Suppressor macrophage (primary cell): ENCODE data around the gene ARPC2.
A peak's percentile ranks its signal among the peaks of the same experiment; 100 is the strongest.
"Not testable (repeated sequence)": the region's sequence is repeated elsewhere in the genome, so short reads cannot be mapped to it uniquely, and the experiment has no call there.

Experiments
- DNase-seq, 4 experiments: peaks; one replicate each; pipeline ENCODE4 v3.0.0-alpha.2; 2020 to 2022
- total RNA-seq, 17 experiments: gene quantifications; one replicate each; lab custom pipeline; 2026; ENCODE audit warnings: mixed read lengths in 6 of 17, inconsistent platforms in 3 of 17; lab: John Stamatoyannopoulos, UW

Gene ARPC2
- total RNA-seq, result 580 to 879 (median 695) reads per million in 17 experiments

DNA sequence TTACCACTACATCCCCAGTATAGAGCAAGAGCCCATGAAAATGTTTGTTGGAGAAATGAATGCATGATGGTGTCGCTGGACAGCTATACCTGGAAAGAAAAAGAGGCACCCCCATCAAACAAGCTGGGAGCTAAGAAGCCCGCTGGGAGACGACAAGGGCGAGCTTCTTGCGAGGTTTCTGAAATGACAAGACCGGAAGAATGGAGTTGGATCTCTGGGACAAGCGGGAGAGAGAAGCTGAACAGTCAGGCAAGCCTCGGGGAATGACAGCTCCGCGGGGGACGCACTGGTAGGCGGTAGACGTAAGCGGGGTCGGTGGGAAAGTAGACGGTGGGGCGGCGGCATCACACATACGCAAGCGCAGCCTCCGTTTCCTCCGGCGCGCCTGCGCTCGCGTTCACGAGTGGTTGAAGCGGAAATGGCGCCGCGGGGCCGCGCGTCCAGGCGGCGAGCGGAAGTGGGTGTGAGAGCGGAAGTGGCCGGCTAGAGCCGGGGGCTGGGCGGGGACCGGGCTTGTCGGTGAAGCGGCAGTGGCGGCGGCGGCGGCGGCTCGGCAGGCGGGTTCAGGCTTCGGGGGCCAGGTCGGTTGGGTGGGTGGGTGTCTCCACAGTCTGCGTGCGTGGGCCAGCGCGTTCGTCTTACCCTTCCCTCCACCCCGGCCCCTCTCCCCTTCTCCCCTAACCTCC is at the start of gene ARPC2:
Gene ARPC2, plus strand, starts transcription at position 516 of the 686 bp plus-strand sequence. CDS start 282 bp downstream, outside the sequence.
- DNase-seq, result peak; percentile 99

DNA sequence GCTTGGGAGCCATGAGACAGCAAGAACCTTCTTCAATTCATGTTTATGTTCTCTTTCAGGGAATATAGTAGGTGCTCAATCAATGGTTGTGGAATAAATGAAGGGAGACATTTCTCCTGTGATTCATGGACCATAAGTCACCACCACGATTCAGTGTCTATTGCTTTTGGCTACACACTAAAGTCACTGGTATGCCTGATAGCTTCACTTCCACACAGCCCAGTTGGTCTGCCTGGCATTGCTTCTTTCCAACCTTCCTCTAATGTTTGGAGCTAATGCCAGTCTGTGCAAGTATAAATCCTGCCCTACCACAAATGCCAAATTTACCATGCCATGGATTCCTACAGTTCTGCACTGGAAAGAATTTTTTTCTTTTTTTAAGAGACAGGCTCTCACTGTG is 49.0 kb upstream of the ARPC2 start:
- no peak for DNase-seq

DNA sequence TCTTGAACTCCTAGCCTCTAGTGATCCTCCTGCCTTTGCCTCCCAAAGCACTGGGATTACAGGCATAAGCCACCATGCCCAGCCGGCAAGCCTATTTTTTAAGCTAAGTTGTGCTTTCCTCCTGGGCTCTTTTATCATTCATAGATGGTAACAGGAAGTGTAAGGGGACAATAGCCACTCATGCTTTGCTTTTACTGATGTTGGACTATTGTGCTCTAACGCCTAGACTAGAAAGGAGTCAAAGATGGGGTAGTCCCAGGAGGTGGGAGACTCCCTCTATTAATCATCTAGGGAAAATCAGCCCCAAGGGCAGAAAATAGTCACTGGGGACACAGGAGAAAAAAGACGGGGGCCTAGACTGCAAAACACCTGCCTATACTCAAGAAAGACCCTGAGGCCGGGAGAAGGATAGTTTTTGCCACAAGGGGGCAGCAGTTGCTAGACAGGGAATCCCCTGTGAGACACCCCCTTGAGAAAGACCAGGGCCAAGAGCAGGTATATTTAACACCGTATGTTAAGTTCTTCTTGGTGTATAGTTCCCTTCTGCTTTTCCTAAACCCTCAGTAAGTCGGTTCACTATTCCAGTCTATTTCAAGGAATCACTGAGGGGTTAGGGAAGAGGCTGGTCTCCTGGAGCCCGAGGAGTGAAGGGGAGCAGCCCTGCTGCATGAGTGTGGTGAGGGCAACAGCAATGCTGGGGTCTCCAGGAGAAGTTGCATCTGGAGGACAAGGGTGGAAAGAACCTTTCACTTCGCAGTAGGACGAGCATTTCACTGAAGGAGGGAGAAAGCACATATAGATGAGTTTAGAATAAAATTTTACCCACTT is 48.1 kb upstream of the ARPC2 start:
- DNase-seq, result peak; percentile 46 to 71 (median 52)

DNA sequence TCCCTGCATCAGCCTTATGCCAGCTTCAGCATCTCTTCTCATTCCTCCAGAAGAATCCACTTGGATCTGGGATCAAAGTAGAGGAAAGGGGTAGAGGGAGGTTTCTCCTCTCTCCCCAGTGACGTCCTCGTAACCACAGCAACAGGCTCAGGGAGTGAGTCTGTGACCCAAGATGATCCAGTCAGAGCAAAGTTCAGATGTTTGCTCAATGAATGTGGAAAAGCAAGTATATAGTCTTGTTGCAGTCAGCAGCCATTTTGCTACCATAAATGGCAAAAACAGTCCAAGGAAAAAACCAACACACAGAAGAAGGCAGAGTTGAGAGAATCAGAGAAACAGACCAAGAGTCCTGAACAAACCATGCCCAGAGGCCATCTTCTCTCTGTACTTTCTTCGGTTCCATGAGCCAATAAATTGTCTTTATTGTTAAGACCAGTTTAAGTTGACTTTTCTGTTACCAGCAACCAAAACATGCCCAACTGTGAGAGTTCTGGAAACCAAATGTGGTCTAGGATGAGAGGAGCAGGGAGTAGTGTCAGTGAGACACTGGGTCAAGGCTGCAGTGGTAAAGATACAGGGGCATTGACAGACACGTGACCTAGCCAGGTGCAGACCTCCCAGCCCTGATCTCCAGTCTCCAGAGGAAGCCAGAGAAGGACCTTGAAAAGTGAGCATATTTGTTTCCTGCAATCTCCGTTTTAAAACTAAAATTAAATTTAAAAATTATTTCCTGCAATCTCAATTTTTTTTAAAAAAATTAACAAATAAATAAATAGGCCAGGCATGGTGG is 47.0 kb upstream of the ARPC2 start:
- DNase-seq, result peak in 1 of 4 experiments; percentile 16

DNA sequence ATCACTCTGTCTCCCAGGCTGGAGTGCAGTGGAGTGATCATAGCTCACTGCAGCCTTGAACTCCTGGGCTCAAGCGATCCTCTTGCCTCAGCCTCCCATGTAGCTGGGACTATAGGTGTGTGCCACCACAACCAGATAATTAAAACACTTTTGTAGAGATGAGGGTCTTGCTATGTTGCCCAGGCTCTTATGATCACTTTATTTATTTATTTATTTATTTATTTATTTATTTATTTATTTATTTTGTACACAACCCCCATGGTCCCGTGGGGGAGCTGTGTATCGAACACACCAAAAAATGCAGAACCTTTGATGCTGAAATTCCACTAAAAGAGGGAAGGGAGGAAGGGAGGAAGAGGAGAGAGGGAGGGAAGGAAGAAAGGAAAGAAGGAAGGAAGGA is 45.2 kb upstream of the ARPC2 start:
- not testable (repeated sequence) for DNase-seq

DNA sequence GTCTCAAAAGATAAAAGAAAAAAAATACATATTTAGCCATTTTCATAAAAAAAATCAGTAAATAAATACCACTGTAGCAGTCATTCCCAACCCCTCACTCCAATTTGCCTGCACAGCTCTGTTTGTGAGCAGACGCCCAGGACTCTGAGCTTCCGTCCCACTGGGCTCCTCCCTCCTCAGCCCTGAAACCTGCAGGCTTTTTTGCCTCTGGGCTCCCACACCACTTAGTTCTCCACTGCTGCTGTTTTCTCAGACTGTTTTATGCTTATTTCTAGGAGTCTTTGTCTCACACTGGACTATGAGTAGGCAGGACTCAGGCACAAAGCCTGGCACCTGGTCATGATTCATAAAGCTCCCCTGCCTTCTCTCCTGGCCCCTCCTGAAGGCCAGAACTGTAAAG is 44.1 kb upstream of the ARPC2 start:
- DNase-seq, result no peak

DNA sequence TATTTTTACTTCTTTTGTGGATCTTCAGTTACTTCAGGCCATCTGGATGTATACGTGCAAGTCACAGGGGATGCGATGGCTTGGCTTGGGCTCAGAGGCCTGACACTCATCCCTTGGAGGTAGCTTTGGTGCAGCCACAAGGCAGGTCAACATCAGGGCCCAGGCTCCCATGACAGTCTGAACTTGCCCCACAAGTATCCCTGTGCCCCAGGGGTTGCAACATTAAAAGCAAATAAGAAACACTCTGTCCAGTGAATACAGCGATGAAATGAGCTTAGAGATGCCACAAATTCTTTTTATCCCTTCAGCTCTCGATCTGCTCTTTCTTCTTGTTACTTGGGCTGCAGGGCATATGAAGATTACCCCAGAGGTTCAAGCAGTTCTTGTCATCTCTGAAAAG is 37.2 kb upstream of the ARPC2 start:
- no peak for DNase-seq

DNA sequence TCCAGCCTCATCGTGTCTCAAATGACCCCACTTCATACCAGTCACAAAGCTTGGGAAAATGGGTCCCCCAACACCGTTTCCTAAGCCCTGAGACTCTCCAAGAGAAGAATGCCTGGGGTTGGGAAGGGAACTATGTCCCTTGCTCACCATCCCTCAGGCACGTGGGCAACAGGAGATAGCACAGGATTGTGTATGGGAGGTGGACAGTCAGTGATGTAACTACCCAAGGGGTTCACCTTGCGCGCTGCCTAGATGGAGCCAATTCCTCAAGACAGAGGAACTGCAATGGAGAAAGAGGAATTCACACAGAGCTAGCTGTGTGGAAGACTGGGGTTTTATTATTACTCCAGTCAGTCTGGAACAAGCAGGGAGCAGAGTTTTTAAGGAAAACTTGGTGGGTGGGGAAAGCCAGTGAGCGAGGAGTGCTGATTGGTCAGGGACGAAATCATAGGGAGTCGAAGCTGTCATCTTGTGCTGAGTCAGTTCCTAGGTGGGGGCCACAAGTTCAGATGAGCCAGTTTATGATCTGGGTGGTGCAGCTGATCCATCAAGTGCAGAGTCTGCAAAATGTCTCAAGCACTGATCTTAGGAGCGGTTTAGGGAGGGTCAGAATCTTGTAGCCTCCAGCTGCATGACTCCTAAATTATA is 36.4 kb upstream of the ARPC2 start:
- no peak for DNase-seq

GRCh38 chr2:218184331-218184730 is 32.7 kb upstream of the ARPC2 start:
- DNase-seq, result no peak

DNA sequence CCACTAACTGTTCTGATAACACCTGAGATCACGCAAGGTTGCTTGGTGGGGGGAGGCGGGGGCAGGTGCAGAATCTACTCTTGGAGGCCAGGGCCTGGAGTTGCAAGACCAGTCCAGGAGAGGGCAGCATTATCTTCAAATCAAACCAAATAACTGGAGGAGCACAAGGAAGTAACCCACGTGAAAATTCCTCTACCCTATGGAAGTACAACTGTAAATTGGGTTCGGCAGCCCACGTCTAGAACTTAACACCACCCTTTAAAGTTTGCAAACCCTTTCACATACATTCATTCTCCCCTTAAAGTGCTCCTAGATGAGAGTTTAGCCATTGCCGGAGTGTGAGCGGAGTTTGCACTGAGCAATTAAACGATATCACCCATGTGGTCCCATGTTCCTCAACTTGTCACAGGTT is 30.6 kb upstream of the ARPC2 start:
- DNase-seq, result peak; percentile 79 to 90 (median 85)

- DNase-seq, result no peak
Measured at GRCh38 chr2:218186876-218187275, 30.1 kb upstream of the ARPC2 start.

GRCh38 chr2:218187296-218188015 is 29.5 kb upstream of the ARPC2 start:
- DNase-seq, result no peak

DNA sequence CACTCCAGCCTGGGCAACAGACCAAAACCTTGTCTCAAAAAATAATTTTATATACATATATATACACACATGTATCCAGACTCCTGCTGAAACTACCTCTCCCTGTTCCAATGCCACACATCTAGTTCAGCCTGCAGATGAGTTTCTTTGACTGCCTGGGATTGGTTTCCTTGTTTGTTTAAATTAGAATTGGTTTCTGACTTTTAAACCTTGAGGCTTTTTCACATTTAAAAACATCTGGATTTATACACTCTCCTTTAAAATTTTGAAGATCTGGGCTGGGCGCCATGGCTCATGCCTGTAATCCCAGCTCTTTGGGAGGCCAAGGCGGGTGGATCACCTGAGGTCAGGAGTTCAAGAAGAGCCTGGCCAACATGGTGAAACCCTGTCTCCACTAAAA is 28.5 kb upstream of the ARPC2 start:
- DNase-seq, result no peak

- DNase-seq, result peak in 2 of 4 experiments; percentile 49 to 60
Measured at GRCh38 chr2:218192902-218193430, 24.0 kb upstream of the ARPC2 start.

- DNase-seq, result no peak
Measured at GRCh38 chr2:218193701-218194100, 23.3 kb upstream of the ARPC2 start.

- DNase-seq, result peak in 3 of 4 experiments; percentile 34 to 52 (median 38)
Measured at GRCh38 chr2:218194880-218195279, 22.1 kb upstream of the ARPC2 start.

DNA sequence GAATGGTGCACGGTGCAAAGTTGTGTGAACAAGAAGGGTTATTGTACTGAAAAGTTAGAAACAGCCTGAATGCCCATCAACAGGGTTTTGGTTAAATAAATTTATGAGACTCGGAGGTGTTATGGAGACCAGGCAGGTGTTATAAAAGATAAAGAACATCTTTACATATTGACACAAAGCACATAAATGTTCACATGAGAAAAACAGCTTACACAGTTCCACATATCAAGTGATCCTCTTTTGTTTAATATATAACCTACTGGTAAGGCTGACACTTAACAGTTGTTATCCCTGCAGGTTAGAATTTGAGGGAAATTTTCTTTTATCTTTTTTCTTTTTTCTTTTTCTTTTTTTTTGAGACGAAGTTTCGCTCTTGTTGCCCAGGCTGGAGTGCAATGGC is 20.0 kb upstream of the ARPC2 start:
- no peak for DNase-seq

GRCh38 chr2:218202266-218202665 is 14.7 kb upstream of the ARPC2 start:
- DNase-seq, result no peak

DNA sequence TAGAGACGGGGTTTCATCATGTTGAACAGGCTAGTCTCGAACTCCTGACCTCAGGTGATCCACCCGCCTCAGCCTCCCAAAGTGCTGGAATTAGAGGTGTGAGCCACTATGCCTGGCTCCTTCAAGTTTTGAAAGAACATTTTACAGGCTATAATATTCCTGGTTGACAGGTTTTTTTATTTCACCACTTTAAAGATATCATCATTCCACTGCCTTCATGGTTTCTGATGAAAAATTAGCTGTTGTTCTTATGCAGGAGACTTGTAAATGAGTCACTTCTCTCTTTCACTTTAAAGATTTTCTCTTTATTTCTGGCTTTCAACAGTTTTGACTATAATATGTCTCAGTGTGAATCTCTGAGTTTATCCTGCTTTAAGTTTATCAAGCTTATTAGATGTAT is 7.9 kb upstream of the ARPC2 start:
- no peak for DNase-seq

- peak; percentile 47 to 76 (median 62) for DNase-seq
Measured at GRCh38 chr2:218214116-218214515, 2.9 kb upstream of the ARPC2 start.

GRCh38 chr2:218216336-218216673 is 684 bp upstream of the ARPC2 start:
- no peak for DNase-seq
